Measurements from ENCODE around the gene SSH2.

Gene SSH2

GRCh38 chr17:29709866-29710519, 220.0 kb downstream of the SSH2 start:
- DNase-seq (ENCODE audit: low read depth), result peak; percentile 42
- no peak for TF ChIP-seq CTCF (conservative IDR thresholded peaks at IDR 0.05; ENCODE audit: control insufficient read depth, insufficient read depth, low read depth, low read length)
- H3K4me3 ChIP-seq (ENCODE audit: control insufficient read depth, low read depth, low read length), result no peak overlapping the region

DNA sequence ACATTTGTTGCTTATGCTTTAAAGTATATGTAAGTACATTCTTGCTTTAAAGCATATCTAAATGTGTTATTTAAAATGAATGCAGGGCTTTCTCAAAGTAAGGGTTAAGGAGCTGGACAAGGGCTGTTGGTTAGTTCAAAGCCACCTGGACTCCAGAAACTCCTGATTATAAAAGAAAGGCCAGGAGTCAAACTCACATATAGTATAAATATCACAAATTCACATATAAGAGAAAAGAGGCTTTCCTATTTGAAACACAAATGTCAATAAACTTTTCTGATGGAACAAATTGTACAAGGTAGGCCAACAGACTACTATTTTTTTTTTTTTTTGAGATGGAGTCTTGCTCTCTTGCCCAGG, 222.8 kb downstream of the SSH2 start:
- no peak for DNase-seq (ENCODE audit: low read depth)
- H3K4me3 ChIP-seq (ENCODE audit: control insufficient read depth, low read depth, low read length), result no peak overlapping the region
- TF ChIP-seq CTCF (conservative IDR thresholded peaks at IDR 0.05; ENCODE audit: control insufficient read depth, insufficient read depth, low read depth, low read length), result no peak

DNA sequence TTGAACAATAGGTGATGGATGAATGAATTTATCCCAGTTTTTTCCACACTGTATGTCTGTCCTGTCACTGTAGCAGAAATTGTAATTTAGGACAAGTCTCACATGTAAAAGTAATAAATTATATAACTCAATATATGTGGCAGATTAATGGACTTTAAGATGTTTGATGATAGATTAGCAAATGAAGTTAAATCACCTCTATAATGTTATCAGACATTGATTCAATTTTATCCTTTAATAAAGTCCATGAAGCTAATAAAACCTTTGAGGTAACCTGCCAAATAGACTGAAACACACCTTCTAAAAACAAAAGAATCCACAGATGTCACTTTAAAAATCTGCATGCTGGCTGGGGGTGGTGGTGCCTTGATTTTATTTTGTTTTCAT, 224.0 kb downstream of the SSH2 start:
- no peak overlapping the region for H3K4me3 ChIP-seq (ENCODE audit: control insufficient read depth, low read depth, low read length)
- no peak for DNase-seq (ENCODE audit: low read depth)
- TF ChIP-seq CTCF (conservative IDR thresholded peaks at IDR 0.05; ENCODE audit: control insufficient read depth, insufficient read depth, low read depth, low read length), result no peak

DNA sequence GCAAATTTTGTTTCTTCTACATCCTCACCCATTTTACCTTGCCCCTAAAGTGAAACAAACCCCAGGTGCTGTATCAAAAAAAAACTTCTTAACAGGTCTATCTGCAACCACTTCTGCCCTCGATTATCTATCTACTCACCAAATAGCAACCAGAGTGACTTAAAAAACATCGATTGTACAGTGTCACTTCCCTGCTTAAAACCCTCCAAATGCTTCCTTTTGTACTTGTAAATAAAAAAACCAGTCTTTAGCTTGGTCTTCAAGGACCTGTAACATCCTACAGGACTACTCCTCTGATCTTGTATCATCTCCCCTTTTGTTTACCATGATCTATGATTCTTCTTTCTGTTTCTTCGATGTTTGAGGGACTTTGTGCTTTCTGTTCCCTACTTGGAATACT, 224.6 kb downstream of the SSH2 start:
- no peak for DNase-seq (ENCODE audit: low read depth)
- no peak overlapping the region for H3K4me3 ChIP-seq (ENCODE audit: control insufficient read depth, low read depth, low read length)
- TF ChIP-seq CTCF (conservative IDR thresholded peaks at IDR 0.05; ENCODE audit: control insufficient read depth, insufficient read depth, low read depth, low read length), result no peak

- TF ChIP-seq CTCF (conservative IDR thresholded peaks at IDR 0.05; ENCODE audit: control insufficient read depth, insufficient read depth, low read depth, low read length), result no peak
- no peak for DNase-seq (ENCODE audit: low read depth)
- H3K4me3 ChIP-seq (ENCODE audit: control insufficient read depth, low read depth, low read length), result no peak overlapping the region
These were observed 230.7 kb downstream of the SSH2 start for GRCh38 chr17:29699283-29699682.

DNA sequence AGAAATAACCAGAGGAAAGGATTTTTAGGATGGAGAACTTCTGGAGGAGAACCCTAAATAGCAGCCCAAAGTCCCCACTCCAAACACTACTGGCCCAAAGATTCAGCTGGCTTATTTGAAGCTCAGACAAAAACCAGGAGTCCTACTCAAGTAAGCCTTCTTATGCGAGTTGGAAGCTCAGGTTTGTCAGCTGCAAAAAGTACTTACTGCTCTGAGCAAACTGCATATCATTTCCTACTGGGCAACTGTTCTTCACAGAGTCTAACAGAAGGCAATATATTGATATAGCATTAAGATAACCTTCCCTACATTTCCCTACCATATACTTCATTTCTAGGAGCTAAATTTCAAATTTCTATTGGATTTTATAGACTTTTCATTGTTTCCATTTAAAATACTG, 231.2 kb downstream of the SSH2 start:
- TF ChIP-seq CTCF (conservative IDR thresholded peaks at IDR 0.05; ENCODE audit: control insufficient read depth, insufficient read depth, low read depth, low read length), result no peak
- no peak overlapping the region for H3K4me3 ChIP-seq (ENCODE audit: control insufficient read depth, low read depth, low read length)
- DNase-seq (ENCODE audit: low read depth), result no peak
